ENCODE measurements around the gene MBD3L4. TPM values are rescaled to one million over a fixed set of nuclear protein-coding genes. Genes with fewer than 3 reads are reported as not detected.

MBD3L4 gene
- total RNA-seq, 4 donors from 2014 or later, result not detected

GRCh38 chr19:7010722-7011593 is 29.0 kb downstream of the MBD3L4 start:
- TF ChIP-seq POLR2AphosphoS5 (IDR thresholded peaks at IDR 0.05), result no peak
- TF ChIP-seq CTCF (IDR thresholded peaks at IDR 0.05), result no peak
- no peak for TF ChIP-seq POLR2A (IDR thresholded peaks at IDR 0.05)
- TF ChIP-seq EP300 (IDR thresholded peaks at IDR 0.05), result no peak
- WGBS, result 72% methylated on average over 12 of the region's 12 CpGs
- Histone ChIP-seq H3K27me3 (no peaks in the 10 kb centered on the region), H3K9me3 (no peaks in the 10 kb centered on the region), H3K4me3 (no peak overlapping the region), H3K27ac (no peak overlapping the region), H3K36me3 (no peaks in the 10 kb centered on the region), H3K4me1 (no peaks in the 10 kb centered on the region)
- DNase-seq (ENCODE audit: low spot score in 2 of 2), result no peak

- TF ChIP-seq CTCF (IDR thresholded peaks at IDR 0.05) (no peak), POLR2A (IDR thresholded peaks at IDR 0.05) (no peak), POLR2AphosphoS5 (IDR thresholded peaks at IDR 0.05) (no peak), EP300 (IDR thresholded peaks at IDR 0.05) (no peak)
- no peaks in the 10 kb centered on the region for H3K4me1 ChIP-seq
- H3K9me3 ChIP-seq, result no peaks in the 10 kb centered on the region
- no peak overlapping the region for H3K27ac ChIP-seq
- no peaks in the 10 kb centered on the region for H3K36me3 ChIP-seq
- DNase-seq (ENCODE audit: low spot score in 2 of 2), result no peak
- no peak overlapping the region for H3K4me3 ChIP-seq
- no peaks in the 10 kb centered on the region for H3K27me3 ChIP-seq
- 71% methylated on average over 4 of the region's 4 CpGs for WGBS
Observed at GRCh38 chr19:7007859-7008258, 32.1 kb downstream of the MBD3L4 start.

GRCh38 chr19:7006135-7006704 is 33.8 kb downstream of the MBD3L4 start:
- Histone ChIP-seq H3K27me3 (no peaks in the 10 kb centered on the region), H3K9me3 (no peaks in the 10 kb centered on the region), H3K4me3 (no peak overlapping the region), H3K4me1 (no peaks in the 10 kb centered on the region), H3K36me3 (no peaks in the 10 kb centered on the region), H3K27ac (no peak overlapping the region)
- WGBS, result 81% methylated on average over 2 of the region's 11 CpGs
- no peak for TF ChIP-seq EP300 (IDR thresholded peaks at IDR 0.05)
- TF ChIP-seq POLR2A (IDR thresholded peaks at IDR 0.05), result no peak
- TF ChIP-seq POLR2AphosphoS5 (IDR thresholded peaks at IDR 0.05), result no peak
- no peak for TF ChIP-seq CTCF (IDR thresholded peaks at IDR 0.05)
- no peak for DNase-seq (ENCODE audit: low spot score in 2 of 2)

GRCh38 chr19:7004313-7004931 is 35.6 kb downstream of the MBD3L4 start:
- WGBS, result 92% methylated on average over 18 of the region's 18 CpGs
- no peaks in the 10 kb centered on the region for H3K4me1 ChIP-seq
- H3K36me3 ChIP-seq, result no peaks in the 10 kb centered on the region
- H3K9me3 ChIP-seq, result no peaks in the 10 kb centered on the region
- H3K27me3 ChIP-seq, result no peaks in the 10 kb centered on the region
- TF ChIP-seq POLR2A (IDR thresholded peaks at IDR 0.05) (no peak), CTCF (IDR thresholded peaks at IDR 0.05) (no peak), POLR2AphosphoS5 (IDR thresholded peaks at IDR 0.05) (no peak), EP300 (IDR thresholded peaks at IDR 0.05) (no peak)
- H3K4me3 ChIP-seq, result no peak overlapping the region
- no peak overlapping the region for H3K27ac ChIP-seq
- no peak for DNase-seq (ENCODE audit: low spot score in 2 of 2)

GRCh38 chr19:7000816-7001215 is 39.2 kb downstream of the MBD3L4 start:
- Histone ChIP-seq H3K4me3 (no peak overlapping the region), H3K27ac (no peak overlapping the region), H3K4me1 (no peaks in the 10 kb centered on the region), H3K9me3 (no peaks in the 10 kb centered on the region), H3K36me3 (no peaks in the 10 kb centered on the region), H3K27me3 (no peaks in the 10 kb centered on the region)
- no peak for DNase-seq (ENCODE audit: low spot score in 2 of 2)
- WGBS, result 63% methylated on average over 1 of the region's 1 CpG
- no peak for TF ChIP-seq POLR2AphosphoS5 (IDR thresholded peaks at IDR 0.05)
- no peak for TF ChIP-seq POLR2A (IDR thresholded peaks at IDR 0.05)
- TF ChIP-seq EP300 (IDR thresholded peaks at IDR 0.05), result no peak
- no peak for TF ChIP-seq CTCF (IDR thresholded peaks at IDR 0.05)

Data from suprapubic skin (tissue), 4 donors.